B cell (primary cell): Measurements from ENCODE around the gene TLR5. TPM values are rescaled to one million over a fixed set of nuclear protein-coding genes. Genes with fewer than 3 reads are reported as not detected.

Experiments used
- ATAC-seq: fragments of 200-7000 bp; cut with Tn5 transposase; one replicate; pipeline ENCODE4 v1.10.0; 2021; ENCODE audit warnings: low read depth, mild to moderate bottlenecking, moderate number of reproducible peaks, moderate library complexity
- CTCF ChIA-PET: fragments of 350-600 bp; sonication (Branson Sonifier 250); formaldehyde crosslinking; loops from one replicate; lab custom pipeline; 2021; ENCODE audit warnings: antibody characterized with exemption, inconsistent platforms; lab: Charles Lee
- POLR2A ChIA-PET: fragments of 350-600 bp; sonication (Branson Sonifier 250); formaldehyde crosslinking; loops from one replicate; lab custom pipeline; 2021; ENCODE audit warnings: antibody characterized with exemption; lab: Charles Lee
- DNase-seq: peaks from one replicate; pipeline ENCODE4 v3.0.0; 2013
- H2AFZ ChIP-seq: 2 replicates; pipeline ENCODE4 v1.6.1; 2012; ENCODE audit warnings: mild to moderate bottlenecking, low read depth, low read length; ENCODE audit not compliant: insufficient read depth, poor library complexity, severe bottlenecking
- H3K27ac ChIP-seq, 2 donors: 1 replicate in 1 of 2; 2 replicates in 1 of 2; pipeline ENCODE4 v1.5.1; 2012 to 2013; ENCODE audit warnings: low read length in 2 of 2, mild to moderate bottlenecking in 2 of 2, moderate library complexity in 1 of 2
- H3K27me3 ChIP-seq, 4 experiments: fragments of 200-600 bp in 1 of 4; sonication (generic) in 1 of 4; replicated peaks in 1 of 4; 1 replicate in 2 of 4; 2 replicates in 2 of 4; pipeline versions ENCODE4 v1.6.1 to v1.7.0; 2013 to 2016; ENCODE audit warnings: low read length in 3 of 4, mild to moderate bottlenecking in 2 of 4, mixed read lengths in 1 of 4, moderate library complexity in 1 of 4; ENCODE audit not compliant: insufficient read depth in 4 of 4, control insufficient read depth in 3 of 4; ENCODE audit errors: control extremely low read depth in 1 of 4
- H3K36me3 ChIP-seq, 2 experiments: replicated peaks in 1 of 2; 1 replicate in 1 of 2; 2 replicates in 1 of 2; pipeline versions ENCODE4 v1.6.1 to v1.7.1; 2013; ENCODE audit warnings: low read length in 1 of 2; ENCODE audit not compliant: insufficient read depth in 2 of 2, control insufficient read depth in 1 of 2; ENCODE audit errors: control extremely low read depth in 1 of 2, extremely low read depth in 1 of 2
- H3K4me1 ChIP-seq, 2 donors: fragments of 200-600 bp in 1 of 2; sonication (generic) in 1 of 2; 1 replicate in 1 of 2; 2 replicates in 1 of 2; pipeline versions ENCODE4 v1.5.1 to v1.6.1; 2013 to 2017; ENCODE audit warnings: low read length in 2 of 2; ENCODE audit not compliant: control insufficient read depth in 2 of 2, insufficient read depth in 2 of 2
- H3K4me2 ChIP-seq: replicated peaks from 2 replicates; pipeline ENCODE3; 2012; ENCODE audit warnings: mild to moderate bottlenecking, low read depth, low read length; ENCODE audit not compliant: poor library complexity, severe bottlenecking
- H3K4me3 ChIP-seq, 5 experiments: fragments of 200-600 bp in 1 of 5; sonication (generic) in 1 of 5; 1 replicate in 3 of 5; 2 replicates in 2 of 5; pipeline versions ENCODE4 v1.5.1 to v1.7.0; 2011 to 2016; ENCODE audit warnings: low read length in 4 of 5, mild to moderate bottlenecking in 4 of 5, low read depth in 2 of 5, control low read depth in 1 of 5, moderate library complexity in 1 of 5; ENCODE audit not compliant: insufficient read depth in 1 of 5; ENCODE audit errors: control extremely low read depth in 1 of 5, extremely low read depth in 1 of 5
- H3K79me2 ChIP-seq: fragments of 200-600 bp; sonication (generic); one replicate; pipeline ENCODE4 v1.6.0; 2016; ENCODE audit warnings: low read length; ENCODE audit not compliant: control insufficient read depth, insufficient read depth
- H3K9ac ChIP-seq: fragments of 200-600 bp; sonication (generic); 2 replicates; pipeline ENCODE4 v1.6.1; 2017; ENCODE audit warnings: mild to moderate bottlenecking, low read length, moderate library complexity
- H3K9me3 ChIP-seq, 3 donors: one replicate each; pipeline versions ENCODE4 v1.6.1 to v1.7.1; 2013; ENCODE audit warnings: low read length in 2 of 3; ENCODE audit not compliant: control insufficient read depth in 2 of 3, insufficient read depth in 1 of 3; ENCODE audit errors: control extremely low read depth in 1 of 3
- H4K20me1 ChIP-seq: 2 replicates; pipeline ENCODE4 v1.6.0; 2012; ENCODE audit warnings: mild to moderate bottlenecking, low read length; ENCODE audit not compliant: insufficient read depth, control insufficient read depth, poor library complexity, severe bottlenecking
- H3K27ac Mint-ChIP-seq: one replicate; pipeline ENCODE4 v1.8.0; 2021; ENCODE audit warnings: mixed read lengths
- H3K27me3 Mint-ChIP-seq: one replicate; pipeline ENCODE4 v1.8.0; 2021; ENCODE audit warnings: mixed read lengths
- H3K4me1 Mint-ChIP-seq: one replicate; pipeline ENCODE4 v1.8.0; 2021; ENCODE audit warnings: mixed read lengths
- H3K4me3 Mint-ChIP-seq: one replicate; pipeline ENCODE4 v1.8.0; 2021; ENCODE audit warnings: mixed read lengths
- H3K9me3 Mint-ChIP-seq: one replicate; pipeline ENCODE4 v1.8.0; 2022; ENCODE audit warnings: mixed read lengths; ENCODE audit not compliant: insufficient read depth
- CTCF ChIP-seq: fragments of 200-600 bp; IDR thresholded peaks from one replicate; pipeline ENCODE4 v1.8.0; 2022; ENCODE audit warnings: antibody characterized with exemption, mild to moderate bottlenecking
- EZH2 ChIP-seq: IDR thresholded peaks from 2 replicates; pipeline ENCODE4 v1.6.1; 2012; ENCODE audit warnings: borderline replicate concordance, low read depth, mild to moderate bottlenecking, moderate library complexity, low read length; ENCODE audit not compliant: insufficient read depth, poor library complexity, severe bottlenecking
- WGBS: methylation state at CpG from one replicate; pipeline ENCODE4 v1.1.5; 2013; ENCODE audit warnings: missing lambda C conversion rate; ENCODE audit not compliant: insufficient coverage; 5-methylcytosine and 5-hydroxymethylcytosine counted together
- intact Hi-C: fragments of 100-400 bp; cut with micrococcal nuclease; formaldehyde crosslinking; loops from one replicate; pipeline ENCODE4 v1.10.0; 2022
- polyA plus RNA-seq: library from polyadenylated mRNA; depleted of rRNA; stranded (reverse); fragments of >200 nt; gene quantifications from 2 replicates; pipeline ENCODE4 v1.2.3, GENCODE V29; 2012
- total RNA-seq, 2 donors: library from RNA; stranded (reverse); fragments of 120-200 nt in 1 of 2; gene quantifications; 1 replicate in 1 of 2; 2 replicates in 1 of 2; pipeline versions ENCODE4 v1.2.3 to v1.2.4, GENCODE V29; 2013 to 2022

The TLR5 gene
- total and polyA plus RNA-seq, 2 donors (not counting 1 experiment from before 2014, with no cell fraction given), result 0.21 TPM; not detected in 1

- no peaks in the 10 kb centered on the region for H3K4me1 Mint-ChIP-seq
- Histone ChIP-seq H3K79me2 (no peaks in the 10 kb centered on the region), H3K9me3 (no peaks in the 10 kb centered on the region), H4K20me1 (no peaks in the 10 kb centered on the region), H3K27ac (no peak overlapping the region), H2AFZ (no peak overlapping the region), H3K4me3 (no peak overlapping the region), H3K4me1 (no peaks in the 10 kb centered on the region), H3K9ac (no peak overlapping the region), H3K27me3 (peaks cover 0 to 11% (median 4%) of the 10 kb centered on the region in 4 experiments), H3K36me3 (no peaks in the 10 kb centered on the region), H3K4me2 (no peak overlapping the region)
- H3K9me3 Mint-ChIP-seq, result no peaks in the 10 kb centered on the region
- no peak for DNase-seq
- WGBS, result no CpG with 5 or more reads among the region's 1 CpG
- ChIA-PET CTCF (no interaction called here), POLR2A (no interaction called here)
- ATAC-seq, result no peak
- no peak for TF ChIP-seq EZH2
- TF ChIP-seq CTCF, result no peak
- peaks cover 33% of the 10 kb centered on the region for H3K27me3 Mint-ChIP-seq
- H3K27ac Mint-ChIP-seq, result no peak overlapping the region
- H3K4me3 Mint-ChIP-seq, result no peak overlapping the region
- intact Hi-C loops, result no loop called here
These were observed 36.7 kb upstream of the TLR5 start for GRCh38 chr1:223179786-223180185.

- Histone ChIP-seq H3K27me3 (peaks cover 0 to 11% (median 4%) of the 10 kb centered on the region in 4 experiments), H2AFZ (no peak overlapping the region), H3K9me3 (no peaks in the 10 kb centered on the region), H4K20me1 (no peaks in the 10 kb centered on the region), H3K79me2 (no peaks in the 10 kb centered on the region), H3K4me1 (no peaks in the 10 kb centered on the region), H3K9ac (no peak overlapping the region), H3K36me3 (no peaks in the 10 kb centered on the region), H3K27ac (no peak overlapping the region), H3K4me3 (no peak overlapping the region), H3K4me2 (no peak overlapping the region)
- CTCF ChIA-PET, result interaction anchor here (0.5 kb wide), 1 partner anchor 39 kb away, joined by 3 read pairs; no protein-coding TSS in a partner anchor
- no peaks in the 10 kb centered on the region for H3K9me3 Mint-ChIP-seq
- peaks cover 33% of the 10 kb centered on the region for H3K27me3 Mint-ChIP-seq
- no peak overlapping the region for H3K4me3 Mint-ChIP-seq
- 81% methylated on average over 2 of the region's 3 CpGs for WGBS
- intact Hi-C loops, result no loop called here
- no peaks in the 10 kb centered on the region for H3K4me1 Mint-ChIP-seq
- POLR2A ChIA-PET, result no interaction called here
- DNase-seq (no peak), ATAC-seq (no peak)
- TF ChIP-seq EZH2 (no peak), CTCF (no peak)
- H3K27ac Mint-ChIP-seq, result no peak overlapping the region
These were observed 36.2 kb upstream of the TLR5 start for GRCh38 chr1:223179280-223179679.
